Prostate gland (tissue), 2 donors: ENCODE data around the gene TEN1. TPM values are rescaled to one million over a fixed set of nuclear protein-coding genes. Genes with fewer than 3 reads are reported as not detected.

Experiments used
- DNase-seq: peaks from one replicate; pipeline ENCODE4 v3.0.0-alpha.2; 2019; ENCODE audit warnings: low spot score
- H3K27ac ChIP-seq, 2 donors: fragments of 200-600 bp; sonication (generic); 2 replicates each; pipeline ENCODE4 v1.5.1; 2017 to 2019
- H3K27me3 ChIP-seq: fragments of 200-600 bp; sonication (generic); replicated peaks from 2 replicates; pipeline ENCODE4 v1.5.1; 2019; ENCODE audit not compliant: insufficient read depth
- H3K36me3 ChIP-seq, 2 donors: fragments of 200-600 bp; sonication (generic); 1 replicate in 1 of 2; 2 replicates in 1 of 2; pipeline versions ENCODE4 v1.5.1 to v1.8.1; 2017 to 2019
- H3K4me1 ChIP-seq: fragments of 200-600 bp; sonication (generic); replicated peaks from 2 replicates; pipeline ENCODE4 v1.5.1; 2019
- H3K4me3 ChIP-seq, 2 donors: fragments of 200-600 bp; sonication (generic); 2 replicates each; pipeline ENCODE4 v1.5.1; 2017 to 2019
- H3K9me3 ChIP-seq: fragments of 200-600 bp; sonication (generic); 2 replicates; pipeline ENCODE4 v1.5.1; 2017
- CTCF ChIP-seq, 4 experiments: fragments of 200-600 bp in 2 of 4; fragments of 450-650 bp in 2 of 4; sonication (generic) in 2 of 4; IDR thresholded peaks; 1 replicate in 3 of 4; 2 replicates in 1 of 4; pipeline ENCODE4 v1.5.1; 2016 to 2019; ENCODE audit warnings: antibody characterized with exemption in 4 of 4, mild to moderate bottlenecking in 2 of 4, moderate library complexity in 2 of 4
- POLR2A ChIP-seq: fragments of 450-650 bp; IDR thresholded peaks from one replicate; pipeline ENCODE4 v1.6.1; 2016; ENCODE audit warnings: antibody characterized with exemption, mild to moderate bottlenecking
- POLR2AphosphoS5 ChIP-seq: sonication (generic); formaldehyde crosslinking; IDR thresholded peaks from one replicate; pipeline ENCODE4 v1.6.1; 2017; ENCODE audit warnings: antibody characterized with exemption
- WGBS: methylation state at CpG from one replicate; pipeline ENCODE4 v1.1.5; 2018; 5-methylcytosine and 5-hydroxymethylcytosine counted together
- intact Hi-C: fragments of 100-400 bp; cut with DNase I; formaldehyde crosslinking; loops from one replicate; pipeline ENCODE4 v1.14.2; 2022
- total RNA-seq, 2 donors: library from RNA; depleted of rRNA; stranded (reverse); fragments of >200 nt; gene quantifications; one replicate each; pipeline ENCODE4 v1.1.0, GENCODE V29; 2016

TEN1 gene
- total RNA-seq, 2 donors from 2014 or later, result 20.9 to 25.1 TPM

- Histone ChIP-seq H3K4me3 (no peak overlapping the region), H3K9me3 (no peaks in the 10 kb centered on the region), H3K4me1 (no peaks in the 10 kb centered on the region), H3K27me3 (no peaks in the 10 kb centered on the region), H3K27ac (no peak overlapping the region), H3K36me3 (no peaks in the 10 kb centered on the region)
- DNase-seq, result no peak
- WGBS, result 92% methylated on average over 13 of the region's 13 CpGs
- TF ChIP-seq CTCF (IDR thresholded peaks at IDR 0.05) (no peak), POLR2AphosphoS5 (no peak), POLR2A (no peak)
- intact Hi-C loops, result loop anchor here (10.0 kb wide), 1 partner anchor 256 kb away; no protein-coding TSS in a partner anchor
These were observed 39.8 kb downstream of the TEN1 start for GRCh38 chr17:76018801-76019200.

- no peak for DNase-seq
- H3K36me3 ChIP-seq, result no peaks in the 10 kb centered on the region
- H3K4me1 ChIP-seq, result no peaks in the 10 kb centered on the region
- no peak overlapping the region for H3K4me3 ChIP-seq
- H3K27ac ChIP-seq, result no peak overlapping the region
- no peak for TF ChIP-seq POLR2AphosphoS5
- TF ChIP-seq CTCF (IDR thresholded peaks at IDR 0.05), result no peak
- no peaks in the 10 kb centered on the region for H3K27me3 ChIP-seq
- WGBS, result 83% methylated on average over 6 of the region's 6 CpGs
- H3K9me3 ChIP-seq, result no peaks in the 10 kb centered on the region
- intact Hi-C loops, result loop anchor here (10.0 kb wide), 1 partner anchor 255 kb away; no protein-coding TSS in a partner anchor
These were observed 40.9 kb downstream of the TEN1 start for GRCh38 chr17:76019833-76020467.

- H3K27me3 ChIP-seq, result no peaks in the 10 kb centered on the region
- TF ChIP-seq POLR2AphosphoS5, result no peak
- TF ChIP-seq POLR2A, result no peak
- no peak for TF ChIP-seq CTCF (IDR thresholded peaks at IDR 0.05)
- intact Hi-C loops, result no loop called here
- DNase-seq, result no peak
- 91% methylated on average over 22 of the region's 24 CpGs for WGBS
- no peak overlapping the region for H3K4me3 ChIP-seq
- H3K4me1 ChIP-seq, result no peaks in the 10 kb centered on the region
- no peak overlapping the region for H3K27ac ChIP-seq
- no peaks in the 10 kb centered on the region for H3K36me3 ChIP-seq
- no peaks in the 10 kb centered on the region for H3K9me3 ChIP-seq
These were observed 43.2 kb downstream of the TEN1 start for GRCh38 chr17:76022285-76022684.

GRCh38 chr17:76022973-76023899, 44.2 kb downstream of the TEN1 start:
- DNase-seq, result no peak
- H3K27ac ChIP-seq, result no peak overlapping the region
- no peaks in the 10 kb centered on the region for H3K27me3 ChIP-seq
- no peak for TF ChIP-seq POLR2AphosphoS5
- no peak for TF ChIP-seq POLR2A
- TF ChIP-seq CTCF (IDR thresholded peaks at IDR 0.05), result no peak
- H3K36me3 ChIP-seq, result no peaks in the 10 kb centered on the region
- no peaks in the 10 kb centered on the region for H3K9me3 ChIP-seq
- 89% methylated on average over 28 of the region's 28 CpGs for WGBS
- no peaks in the 10 kb centered on the region for H3K4me1 ChIP-seq
- intact Hi-C loops, result no loop called here
- no peak overlapping the region for H3K4me3 ChIP-seq
